GM12892 (cell line): Measurements from ENCODE around the gene LCOR.
A peak's percentile ranks its signal among the peaks of the same experiment; 100 is the strongest.

Experiments used
- DNase-seq: peaks from one replicate; pipeline ENCODE4 v3.0.0; 2011; ENCODE audit not compliant: insufficient read length
- FAIRE-seq: peaks from 2 replicates; lab custom pipeline; 2011; peaks lifted over from hg19 to GRCh38; lab: Jason Lieb, UNC
- POLR2A ChIP-seq: IDR thresholded peaks from 2 replicates; pipeline ENCODE4 v1.6.1; 2011; ENCODE audit warnings: low read depth, low read length, control low read depth
- POLR2AphosphoS5 ChIP-seq: IDR thresholded peaks from 2 replicates; pipeline ENCODE4 v1.6.1; 2011; ENCODE audit warnings: low read depth, low read length, control low read depth
- TAF1 ChIP-seq: IDR thresholded peaks from 2 replicates; pipeline ENCODE4 v1.6.1; 2011; ENCODE audit warnings: low read depth, mild to moderate bottlenecking, control low read depth, low read length, borderline replicate concordance

Gene LCOR

DNA sequence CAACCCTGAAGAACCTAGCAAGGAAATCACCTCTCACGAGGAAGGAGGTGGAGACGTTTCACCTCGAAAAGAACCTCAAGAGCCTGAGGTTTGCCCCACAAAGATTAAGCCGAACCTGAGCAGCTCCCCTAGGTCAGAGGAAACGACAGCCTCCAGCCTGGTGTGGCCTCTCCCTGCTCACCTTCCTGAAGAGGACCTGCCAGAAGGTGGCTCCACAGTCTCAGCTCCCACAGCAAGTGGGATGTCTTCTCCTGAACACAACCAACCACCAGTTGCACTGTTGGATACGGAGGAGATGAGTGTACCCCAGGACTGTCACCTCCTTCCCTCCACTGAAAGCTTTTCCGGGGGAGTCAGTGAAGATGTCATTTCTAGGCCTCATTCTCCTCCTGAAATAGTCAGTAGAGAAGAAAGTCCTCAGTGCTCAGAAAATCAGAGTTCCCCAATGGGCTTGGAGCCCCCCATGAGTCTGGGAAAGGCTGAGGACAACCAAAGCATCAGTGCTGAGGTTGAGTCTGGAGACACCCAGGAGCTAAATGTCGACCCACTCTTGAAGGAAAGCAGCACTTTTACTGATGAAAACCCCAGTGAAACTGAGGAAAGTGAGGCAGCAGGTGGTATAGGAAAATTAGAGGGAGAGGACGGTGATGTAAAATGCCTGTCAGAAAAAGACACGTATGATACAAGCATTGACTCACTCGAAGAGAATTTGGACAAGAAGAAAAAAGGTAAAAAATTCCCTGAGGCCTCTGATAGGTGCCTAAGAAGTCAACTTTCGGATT, 150.2 kb downstream of the LCOR start:
- no peak for TF ChIP-seq TAF1
- TF ChIP-seq POLR2A, result no peak
- TF ChIP-seq POLR2AphosphoS5, result no peak
- FAIRE-seq (no peak), DNase-seq (no peak)

DNA sequence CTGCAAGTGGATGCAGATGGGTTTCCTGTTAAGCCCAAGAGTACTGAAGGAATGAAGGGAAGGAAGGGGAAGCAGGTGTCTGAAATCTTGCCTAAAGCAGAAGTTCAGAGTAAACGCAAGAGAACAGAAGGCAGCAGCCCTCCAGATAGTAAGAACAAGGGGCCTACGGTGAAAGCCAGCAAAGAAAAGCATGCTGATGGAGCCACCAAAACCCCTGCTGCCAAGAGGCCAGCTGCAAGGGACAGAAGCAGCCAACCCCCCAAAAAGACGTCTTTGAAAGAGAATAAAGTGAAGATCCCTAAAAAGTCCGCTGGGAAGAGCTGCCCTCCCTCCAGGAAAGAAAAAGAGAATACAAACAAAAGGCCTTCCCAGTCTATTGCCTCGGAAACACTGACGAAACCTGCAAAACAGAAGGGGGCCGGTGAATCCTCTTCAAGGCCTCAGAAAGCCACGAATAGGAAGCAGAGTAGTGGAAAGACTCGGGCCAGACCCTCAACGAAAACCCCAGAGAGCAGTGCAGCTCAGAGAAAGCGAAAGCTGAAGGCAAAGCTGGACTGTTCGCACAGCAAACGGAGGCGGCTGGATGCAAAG, 152.5 kb downstream of the LCOR start:
- TF ChIP-seq POLR2A, result no peak
- TF ChIP-seq TAF1, result no peak
- TF ChIP-seq POLR2AphosphoS5, result no peak
- FAIRE-seq (peak; percentile 74), DNase-seq (no peak)

DNA sequence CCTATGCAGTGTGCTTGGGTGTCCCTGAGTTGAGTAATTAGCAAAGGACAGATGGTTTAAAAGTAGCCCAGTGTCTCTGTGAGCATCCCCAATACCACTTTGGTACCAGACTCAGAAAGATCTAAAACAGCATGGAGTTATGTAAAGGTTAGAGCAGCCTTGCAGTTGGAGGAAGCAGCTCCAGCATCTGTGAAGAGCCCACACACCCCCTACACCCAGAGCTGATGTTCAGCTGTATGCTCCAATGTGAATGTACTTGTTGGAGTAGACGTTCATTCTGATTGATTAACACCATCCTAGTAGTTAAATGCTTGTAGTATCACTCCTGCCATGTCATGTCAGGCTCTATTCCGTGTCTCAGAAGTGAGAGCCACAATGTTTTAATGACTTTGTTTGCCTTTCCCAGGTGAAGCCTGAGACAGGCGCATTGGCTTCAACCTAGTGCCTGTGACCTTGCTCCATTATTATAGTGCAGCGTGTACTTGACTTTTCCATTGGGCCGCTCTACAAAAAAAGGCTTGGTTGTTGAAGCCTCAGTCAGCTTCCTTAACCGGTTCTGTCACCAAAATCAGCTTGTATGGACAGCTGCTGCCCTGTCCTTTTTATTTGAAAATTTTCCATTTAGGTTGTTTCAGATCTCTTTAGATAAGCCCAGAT, 154.2 kb downstream of the LCOR start:
- FAIRE-seq (no peak), DNase-seq (no peak)
- TF ChIP-seq POLR2AphosphoS5, result no peak
- no peak for TF ChIP-seq TAF1
- TF ChIP-seq POLR2A, result no peak

- DNase-seq, result no peak
- TF ChIP-seq POLR2A, result no peak
- TF ChIP-seq TAF1, result no peak
- TF ChIP-seq POLR2AphosphoS5, result no peak
- no peak for FAIRE-seq
Observed at GRCh38 chr10:96987141-96987841, 155.2 kb downstream of the LCOR start.

DNA sequence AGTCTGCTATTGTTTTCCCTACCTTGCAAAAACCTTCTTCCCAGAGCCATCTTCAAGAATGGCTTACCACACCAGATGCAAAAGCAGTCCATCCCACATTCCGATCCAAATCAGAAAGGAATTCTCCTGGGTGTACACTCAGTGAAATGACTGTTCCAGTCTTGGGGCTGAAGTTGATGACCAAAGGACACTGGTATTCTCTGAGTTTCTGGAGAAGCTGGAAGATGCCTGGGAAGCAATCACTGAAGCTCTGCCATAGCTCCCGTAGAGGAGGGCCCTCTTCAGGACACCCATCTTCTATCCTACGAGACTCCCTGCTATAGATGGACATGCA, 155.7 kb downstream of the LCOR start:
- TF ChIP-seq POLR2AphosphoS5 (no peak), POLR2A (no peak), TAF1 (no peak)

DNA sequence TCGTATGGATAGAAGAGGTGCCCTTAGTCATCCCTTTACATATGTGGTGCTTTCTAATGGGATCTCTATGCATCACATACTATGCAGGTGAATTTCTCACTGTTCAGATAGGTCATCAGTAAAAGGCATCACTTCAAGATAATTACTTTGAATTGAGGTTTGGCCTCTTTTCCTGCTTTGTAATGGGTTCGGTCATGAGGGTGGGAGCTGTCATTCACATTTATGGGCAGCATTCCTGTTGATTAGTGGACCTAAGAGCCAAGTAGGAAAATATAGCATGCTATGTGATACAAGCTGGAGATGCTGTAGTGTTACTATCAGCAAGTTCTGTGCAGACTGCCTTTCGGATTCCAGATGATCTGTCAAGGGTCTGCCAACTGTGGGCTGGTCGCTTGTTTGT, 156.3 kb downstream of the LCOR start:
- FAIRE-seq (no peak), DNase-seq (no peak)
- TF ChIP-seq POLR2AphosphoS5, result no peak
- no peak for TF ChIP-seq TAF1
- no peak for TF ChIP-seq POLR2A

More for the DNA sequence above, 155.7 kb downstream of the LCOR start:
- DNase-seq (no peak), FAIRE-seq (no peak)

DNA sequence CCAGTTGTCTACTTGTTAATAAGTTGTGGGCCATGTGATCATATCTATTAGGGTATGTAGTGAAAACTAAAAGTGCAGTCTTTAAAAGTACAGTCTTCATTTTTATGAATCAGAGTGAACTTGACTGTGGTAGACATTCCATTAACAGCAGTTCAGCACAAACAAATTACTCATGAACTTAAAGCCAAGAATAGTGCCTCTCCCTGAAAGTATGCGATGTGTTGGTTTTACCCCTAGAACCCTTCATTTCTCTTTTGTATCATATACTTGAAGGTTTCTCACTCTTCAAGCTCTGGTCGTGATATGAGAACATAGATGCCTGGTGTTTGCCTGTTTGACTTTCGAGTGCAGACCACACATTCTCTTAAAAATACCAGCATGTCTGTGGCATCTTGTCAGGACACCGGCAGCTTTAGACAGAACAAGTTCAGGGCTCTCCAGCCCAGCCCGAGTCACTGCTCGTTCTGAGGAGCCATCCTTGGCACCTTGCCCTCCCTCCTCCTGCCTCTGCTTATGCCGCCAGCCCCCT, 159.3 kb downstream of the LCOR start:
- no peak for TF ChIP-seq POLR2AphosphoS5
- no peak for TF ChIP-seq POLR2A
- no peak for TF ChIP-seq TAF1
- peak; percentile 88 for FAIRE-seq
- DNase-seq, result no peak

DNA sequence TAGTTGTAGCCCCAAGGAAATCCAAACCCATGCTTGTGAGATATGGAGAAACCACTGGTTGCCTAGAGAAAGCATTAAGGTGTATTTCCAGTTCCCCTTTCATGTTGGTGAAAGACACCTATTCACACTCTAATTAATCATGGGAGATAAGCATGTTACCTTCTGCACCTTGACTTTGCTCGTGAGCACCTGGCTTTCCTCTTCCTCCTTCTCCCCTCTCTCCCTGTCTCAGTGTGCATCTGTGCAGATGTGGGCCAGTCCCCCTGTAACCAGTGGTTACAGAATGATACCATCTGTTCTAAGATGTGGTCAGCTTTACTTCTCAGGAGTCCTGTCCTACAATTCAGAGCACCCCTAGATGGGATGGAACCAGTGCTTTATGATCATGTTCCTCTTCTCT, 160.6 kb downstream of the LCOR start:
- TF ChIP-seq TAF1 (no peak), POLR2AphosphoS5 (no peak), POLR2A (no peak)
- DNase-seq (no peak), FAIRE-seq (peak; percentile 84)

DNA sequence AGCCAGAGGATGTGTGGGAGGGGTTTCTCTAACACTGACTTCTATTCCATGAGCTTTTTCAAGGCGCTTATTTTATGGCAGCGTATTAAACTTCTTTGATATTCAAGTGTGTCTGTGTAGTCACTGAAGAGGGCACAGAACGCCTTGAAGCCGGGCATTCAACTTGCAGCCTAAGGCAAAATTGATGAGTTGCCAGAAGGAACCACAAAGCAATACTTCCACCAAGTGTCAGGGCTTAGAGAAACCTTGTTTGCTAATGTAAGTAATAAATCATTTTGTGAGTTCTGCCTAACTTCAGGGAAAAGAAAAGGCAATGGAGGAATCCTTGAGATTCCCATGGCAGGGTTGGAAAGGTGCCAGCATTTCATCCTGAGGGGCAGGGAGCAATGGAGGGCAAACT, 163.8 kb downstream of the LCOR start:
- no peak for TF ChIP-seq POLR2A
- no peak for TF ChIP-seq TAF1
- TF ChIP-seq POLR2AphosphoS5, result no peak

DNA sequence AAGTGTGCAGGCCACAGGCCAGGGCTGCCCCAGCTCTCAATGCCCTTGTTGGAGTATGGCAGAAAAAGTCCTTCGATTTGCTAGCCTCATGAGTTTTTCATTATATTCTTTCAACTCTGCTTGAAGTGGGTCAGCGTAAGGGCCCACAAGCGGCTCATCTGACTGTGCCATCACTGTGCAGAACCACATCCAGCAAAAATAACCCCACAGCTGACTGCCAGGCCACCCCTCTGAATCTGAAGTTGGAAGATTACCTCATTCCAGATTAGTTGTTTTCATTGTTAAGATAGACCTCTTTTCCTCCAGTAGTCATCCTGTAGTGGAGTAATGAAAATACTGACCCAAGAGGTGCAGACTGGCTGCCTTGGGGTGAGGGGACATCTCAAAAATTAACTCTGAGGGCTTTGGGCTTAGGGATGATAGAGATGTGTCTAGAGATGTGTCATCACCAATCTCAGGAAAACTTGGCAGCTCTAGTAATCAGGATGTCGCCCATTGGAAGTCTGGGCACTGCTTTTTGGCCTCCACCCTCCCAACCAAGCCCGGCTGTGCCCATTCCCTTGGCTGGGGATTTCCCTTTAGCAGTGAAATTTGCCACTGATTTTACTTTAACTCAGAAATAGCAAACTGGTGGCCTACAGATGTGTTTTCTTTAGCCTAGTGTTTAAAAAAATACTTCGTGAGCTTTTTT, 164.3 kb downstream of the LCOR start:
- FAIRE-seq (no peak), DNase-seq (no peak)
- no peak for TF ChIP-seq TAF1
- TF ChIP-seq POLR2A, result no peak
- TF ChIP-seq POLR2AphosphoS5, result no peak

More for the DNA sequence above, 163.8 kb downstream of the LCOR start:
- no peak for DNase-seq
- no peak for FAIRE-seq

- no peak for FAIRE-seq
- TF ChIP-seq TAF1, result no peak
- no peak for TF ChIP-seq POLR2A
- TF ChIP-seq POLR2AphosphoS5, result no peak
- no peak for DNase-seq
Observed at GRCh38 chr10:96998329-96998888, 166.3 kb downstream of the LCOR start.
